ENCODE measurements around the gene NFYA. TPM values are rescaled to one million over a fixed set of nuclear protein-coding genes. Genes with fewer than 3 reads are reported as not detected.

The NFYA gene
- total RNA-seq, 2 donors from 2014 or later, result 9.2 to 20.6 TPM

DNA sequence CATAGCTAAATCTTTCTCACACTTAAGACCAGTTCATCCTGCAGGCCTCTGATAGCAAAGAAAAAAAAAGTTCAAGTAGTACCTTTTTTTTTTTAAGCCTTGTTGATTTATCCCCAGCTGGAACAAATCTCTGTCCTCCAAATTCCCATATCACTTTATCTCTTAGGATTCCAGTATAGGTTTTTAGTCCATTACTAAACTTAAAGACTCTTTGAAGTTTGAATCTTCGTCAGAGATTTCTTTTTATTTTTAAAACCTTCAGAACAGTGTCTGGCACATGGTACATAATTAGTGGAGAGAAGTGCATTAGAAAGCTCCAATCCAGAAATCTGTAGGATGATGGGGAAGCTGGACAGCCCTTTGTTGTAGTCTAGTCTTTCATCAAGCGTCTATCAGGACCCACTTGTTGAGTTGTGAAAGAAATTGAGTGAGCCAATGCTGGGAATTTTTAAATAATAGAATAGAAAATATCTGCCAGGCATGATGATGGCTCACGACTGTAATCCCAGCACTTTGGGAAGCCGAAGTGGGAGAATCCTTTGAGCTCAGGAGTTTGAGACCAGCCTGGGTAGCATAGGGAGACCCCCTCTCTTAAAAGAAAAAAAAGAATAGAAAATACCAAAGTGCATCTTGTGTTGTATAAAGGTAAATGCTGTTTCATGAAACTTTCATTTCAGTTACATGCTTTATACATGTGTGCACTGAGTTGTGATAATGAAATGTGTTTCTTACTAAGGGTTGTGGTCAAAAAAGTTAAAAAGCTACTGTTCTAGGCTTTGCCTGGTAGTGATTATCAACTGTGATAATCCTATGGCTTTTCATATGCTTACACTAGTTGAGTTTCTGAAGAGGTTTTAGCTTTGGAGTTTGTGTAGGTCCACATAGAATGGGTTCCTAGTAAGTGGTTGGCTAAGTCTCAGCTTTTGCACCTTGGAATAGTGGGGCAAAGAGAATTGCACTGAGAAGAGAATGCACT, 3.2 kb downstream of the NFYA start:
- H3K36me3 ChIP-seq, result peaks cover 3% of the 10 kb centered on the region
- DNase-seq (ENCODE audit: low spot score) (no peak), ATAC-seq (ENCODE audit: insufficient number of reproducible peaks, low FRiP score, low read depth) (no peak)
- no peaks in the 10 kb centered on the region for H3K27me3 ChIP-seq (replicated peaks; ENCODE audit: insufficient read depth)
- no peaks in the 10 kb centered on the region for H3K9me3 ChIP-seq
- no peak overlapping the region for H3K4me3 ChIP-seq
- TF ChIP-seq, protein P1, sequence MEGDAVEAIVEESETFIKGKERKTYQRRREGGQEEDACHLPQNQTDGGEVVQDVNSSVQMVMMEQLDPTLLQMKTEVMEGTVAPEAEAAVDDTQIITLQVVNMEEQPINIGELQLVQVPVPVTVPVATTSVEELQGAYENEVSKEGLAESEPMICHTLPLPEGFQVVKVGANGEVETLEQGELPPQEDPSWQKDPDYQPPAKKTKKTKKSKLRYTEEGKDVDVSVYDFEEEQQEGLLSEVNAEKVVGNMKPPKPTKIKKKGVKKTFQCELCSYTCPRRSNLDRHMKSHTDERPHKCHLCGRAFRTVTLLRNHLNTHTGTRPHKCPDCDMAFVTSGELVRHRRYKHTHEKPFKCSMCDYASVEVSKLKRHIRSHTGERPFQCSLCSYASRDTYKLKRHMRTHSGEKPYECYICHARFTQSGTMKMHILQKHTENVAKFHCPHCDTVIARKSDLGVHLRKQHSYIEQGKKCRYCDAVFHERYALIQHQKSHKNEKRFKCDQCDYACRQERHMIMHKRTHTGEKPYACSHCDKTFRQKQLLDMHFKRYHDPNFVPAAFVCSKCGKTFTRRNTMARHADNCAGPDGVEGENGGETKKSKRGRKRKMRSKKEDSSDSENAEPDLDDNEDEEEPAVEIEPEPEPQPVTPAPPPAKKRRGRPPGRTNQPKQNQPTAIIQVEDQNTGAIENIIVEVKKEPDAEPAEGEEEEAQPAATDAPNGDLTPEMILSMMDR (IDR thresholded peaks at IDR 0.05), result no peak
- peak overlapping the region; percentile 97 for H3K27ac ChIP-seq
- peaks cover 15 to 29% of the 10 kb centered on the region in 2 donors for H3K4me1 ChIP-seq (ENCODE audit: control insufficient read depth in 1 of 2, low read depth in 2 of 2)

DNA sequence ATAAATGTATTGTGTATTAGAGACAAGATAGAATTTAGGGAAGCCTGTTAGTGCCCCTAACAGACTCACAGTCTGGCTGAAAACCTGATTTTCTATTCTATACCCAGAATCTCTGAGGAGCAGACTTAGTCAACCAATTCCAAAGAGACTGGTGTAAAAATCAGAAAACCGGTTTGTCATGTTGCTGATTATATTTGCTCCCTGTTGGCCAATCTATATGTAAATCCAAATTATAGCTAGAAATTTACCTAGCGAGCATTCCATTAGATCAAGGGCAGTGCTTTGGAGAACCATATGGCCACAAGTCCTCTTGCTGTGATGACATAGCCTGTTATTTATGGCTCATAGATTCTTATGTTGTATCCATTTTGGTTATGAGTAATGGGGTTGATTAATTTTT, 4.8 kb downstream of the NFYA start:
- Histone ChIP-seq H3K9me3 (no peaks in the 10 kb centered on the region), H3K4me1 (ENCODE audit: control insufficient read depth in 1 of 2, low read depth in 2 of 2) (peaks cover 15 to 25% of the 10 kb centered on the region in 2 donors), H3K4me3 (no peak overlapping the region), H3K27ac (no peak overlapping the region), H3K27me3 (replicated peaks; ENCODE audit: insufficient read depth) (no peaks in the 10 kb centered on the region), H3K36me3 (peaks cover 4% of the 10 kb centered on the region)
- DNase-seq (ENCODE audit: low spot score) (no peak), ATAC-seq (ENCODE audit: insufficient number of reproducible peaks, low FRiP score, low read depth) (no peak)
- TF ChIP-seq, protein P1 (IDR thresholded peaks at IDR 0.05), result no peak

DNA sequence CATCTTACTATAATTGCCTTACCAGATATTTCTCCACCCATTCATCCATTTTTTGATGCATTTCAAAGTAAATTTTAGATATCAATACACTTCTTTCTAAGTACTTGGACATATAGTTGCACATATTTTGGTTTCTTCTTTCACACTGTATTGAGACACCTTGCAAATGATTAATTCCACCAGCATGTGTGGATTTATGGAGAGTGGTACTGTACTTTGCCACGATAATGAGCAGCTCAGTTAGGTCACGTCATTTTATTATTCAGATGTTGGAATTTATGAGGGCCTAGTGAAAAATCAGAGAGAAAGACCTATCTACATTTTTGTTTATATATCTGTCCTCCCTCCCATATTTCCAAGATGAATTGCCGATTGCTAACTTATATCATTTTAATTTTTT, 5.3 kb downstream of the NFYA start:
- TF ChIP-seq, protein P1 (IDR thresholded peaks at IDR 0.05), result no peak
- DNase-seq (ENCODE audit: low spot score), result no peak
- ATAC-seq (ENCODE audit: insufficient number of reproducible peaks, low FRiP score, low read depth), result no peak
- H3K4me3 ChIP-seq, result no peak overlapping the region
- H3K36me3 ChIP-seq, result peaks cover 4% of the 10 kb centered on the region
- H3K4me1 ChIP-seq (ENCODE audit: control insufficient read depth in 1 of 2, low read depth in 2 of 2), result peaks cover 15 to 25% of the 10 kb centered on the region in 2 donors
- no peak overlapping the region for H3K27ac ChIP-seq
- H3K27me3 ChIP-seq (replicated peaks; ENCODE audit: insufficient read depth), result no peaks in the 10 kb centered on the region
- no peaks in the 10 kb centered on the region for H3K9me3 ChIP-seq

DNA sequence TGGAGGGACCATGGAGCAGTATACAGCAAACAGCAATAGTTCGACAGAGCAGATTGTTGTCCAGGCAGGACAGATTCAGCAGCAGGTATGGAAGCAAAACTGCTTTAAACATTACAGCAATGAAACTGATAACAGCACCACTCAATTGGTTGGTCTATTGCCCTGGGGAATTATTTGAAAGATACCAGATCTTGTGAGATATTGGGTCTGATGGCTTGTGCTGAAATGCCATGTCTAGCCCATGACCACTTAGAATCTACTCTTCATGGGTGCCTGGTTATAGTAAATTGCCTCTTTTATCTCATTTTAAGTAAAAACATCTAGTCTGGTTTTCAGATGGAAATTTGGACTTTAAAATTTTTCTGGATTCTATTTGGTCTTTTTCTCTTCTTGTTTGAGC, 6.3 kb downstream of the NFYA start:
- Histone ChIP-seq H3K9me3 (no peaks in the 10 kb centered on the region), H3K4me1 (ENCODE audit: control insufficient read depth in 1 of 2, low read depth in 2 of 2) (peaks cover 15 to 22% of the 10 kb centered on the region in 2 donors), H3K27ac (no peak overlapping the region), H3K36me3 (peaks cover 4% of the 10 kb centered on the region), H3K4me3 (no peak overlapping the region), H3K27me3 (replicated peaks; ENCODE audit: insufficient read depth) (no peaks in the 10 kb centered on the region)
- ATAC-seq (ENCODE audit: insufficient number of reproducible peaks, low FRiP score, low read depth), result no peak
- DNase-seq (ENCODE audit: low spot score), result no peak
- TF ChIP-seq, protein P1 (IDR thresholded peaks at IDR 0.05), result no peak

DNA sequence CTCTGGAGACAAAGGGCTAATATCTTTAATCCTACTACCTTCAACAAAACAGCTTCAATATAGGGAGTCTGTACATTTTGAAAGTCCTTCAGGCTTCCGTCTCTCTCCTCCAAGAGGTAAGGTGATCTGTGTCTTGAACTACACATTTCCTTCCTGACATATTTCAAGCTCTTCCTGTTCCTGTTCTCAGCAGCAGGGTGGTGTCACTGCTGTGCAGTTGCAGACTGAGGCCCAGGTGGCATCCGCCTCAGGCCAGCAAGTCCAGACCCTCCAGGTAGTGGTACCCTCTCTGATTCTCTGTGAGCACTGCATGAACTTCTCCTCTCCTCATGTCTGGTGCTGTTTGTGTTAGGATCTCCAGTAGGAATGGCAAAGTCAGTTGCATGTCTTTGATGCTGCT, 7.8 kb downstream of the NFYA start:
- Histone ChIP-seq H3K9me3 (no peaks in the 10 kb centered on the region), H3K27me3 (replicated peaks; ENCODE audit: insufficient read depth) (no peaks in the 10 kb centered on the region), H3K27ac (no peak overlapping the region), H3K4me1 (ENCODE audit: control insufficient read depth in 1 of 2, low read depth in 2 of 2) (peaks cover 7% of the 10 kb centered on the region in 2 donors), H3K4me3 (no peak overlapping the region), H3K36me3 (peaks cover 8% of the 10 kb centered on the region)
- no peak for ATAC-seq (ENCODE audit: insufficient number of reproducible peaks, low FRiP score, low read depth)
- DNase-seq (ENCODE audit: low spot score), result no peak
- TF ChIP-seq, protein P1 (IDR thresholded peaks at IDR 0.05), result no peak

All from thoracic aorta (tissue), 2 donors.